ENCODE data around the gene YAF2.

- TF ChIP-seq POLR2A (IDR thresholded peaks at IDR 0.05) = no peak
- no peak for TF ChIP-seq CTCF (IDR thresholded peaks at IDR 0.05 in 8 of 11, conservative IDR thresholded peaks at IDR 0.05 in 3 of 11)
Observed at GRCh38 chr12:42222724-42223123, 15.3 kb downstream of the YAF2 start.
